HG02885 (cell line): Measurements from ENCODE around the gene LYPD8.
"Not testable (repeated sequence)": the region's sequence is repeated elsewhere in the genome, so short reads cannot be mapped to it uniquely, and the experiment has no call there.

Source experiments
- ATAC-seq: cut with Tn5 transposase; IDR thresholded peaks from one replicate; pipeline ENCODE4 v1.9.1; 2021; ENCODE audit warnings: mild to moderate bottlenecking; ENCODE audit not compliant: unreplicated experiment, poor library complexity

The LYPD8 gene

DNA sequence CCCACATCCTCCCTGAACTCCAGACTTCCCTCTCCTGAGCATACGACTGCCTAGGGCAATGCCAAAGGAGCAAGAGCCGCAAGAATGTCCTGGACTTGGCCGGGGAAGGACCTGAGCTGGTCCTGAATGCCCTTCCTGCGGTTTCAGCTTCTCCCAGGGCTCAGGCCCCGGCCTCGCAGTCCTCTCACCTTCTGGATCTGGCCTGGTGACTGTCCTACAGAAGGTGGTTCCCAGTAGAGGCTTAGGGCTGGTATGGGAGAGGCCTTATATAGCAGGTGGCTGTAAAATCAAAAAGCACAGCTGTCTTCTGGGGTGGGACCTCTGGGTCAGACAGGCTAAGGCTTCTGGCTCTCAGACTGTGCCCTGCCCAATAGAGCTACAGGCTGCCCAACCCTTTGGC, at the start of gene LYPD8:
LYPD8 (minus strand) TSS at position 243 of the 400 bp plus-strand sequence. CDS start 4,678 bp downstream, outside the sequence.
- ATAC-seq, result no peak

DNA sequence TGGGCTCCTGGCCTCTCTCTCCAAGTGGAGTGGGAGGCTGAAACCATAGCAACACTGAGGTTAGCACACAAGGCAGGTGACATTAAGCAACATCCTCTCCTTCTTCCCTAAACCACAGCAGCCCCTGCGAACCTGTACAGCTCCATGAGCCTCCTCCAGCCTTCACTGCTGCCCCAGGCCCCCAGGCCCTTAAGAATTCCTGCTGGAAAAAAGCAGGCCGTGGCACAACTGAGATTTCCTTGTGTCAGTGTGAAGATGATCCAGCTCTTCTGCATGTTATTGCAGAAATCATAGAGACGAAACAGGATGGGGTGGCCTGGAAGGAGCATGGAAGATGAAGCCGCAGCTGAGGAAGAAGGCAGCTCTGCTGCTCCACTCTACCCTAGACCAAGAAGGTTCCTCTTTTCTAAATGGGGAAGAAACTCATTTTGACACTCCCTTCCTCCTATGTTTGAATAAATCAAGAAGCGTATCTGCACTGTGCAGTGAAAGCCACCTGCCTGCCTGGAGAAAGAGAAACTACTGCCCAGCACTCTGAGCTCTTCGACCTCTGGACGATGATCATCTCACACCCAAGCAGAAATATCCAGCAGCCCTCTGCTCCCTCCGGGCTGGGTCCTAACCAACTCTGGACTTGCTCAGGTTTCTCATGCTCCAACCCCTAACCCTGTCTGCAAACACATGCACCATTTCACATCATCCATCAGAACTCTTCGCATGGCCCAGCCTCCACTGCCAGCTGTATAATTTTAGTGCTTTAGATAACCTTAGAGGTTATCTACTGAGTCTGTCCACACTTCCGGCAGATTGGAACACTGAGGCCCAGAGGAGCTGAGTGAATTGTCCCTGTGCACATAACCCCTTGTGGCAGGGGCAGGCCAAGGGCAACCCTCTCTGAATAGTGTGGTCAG, 49.5 kb upstream of the LYPD8 start:
- peak; percentile 81 for ATAC-seq

DNA sequence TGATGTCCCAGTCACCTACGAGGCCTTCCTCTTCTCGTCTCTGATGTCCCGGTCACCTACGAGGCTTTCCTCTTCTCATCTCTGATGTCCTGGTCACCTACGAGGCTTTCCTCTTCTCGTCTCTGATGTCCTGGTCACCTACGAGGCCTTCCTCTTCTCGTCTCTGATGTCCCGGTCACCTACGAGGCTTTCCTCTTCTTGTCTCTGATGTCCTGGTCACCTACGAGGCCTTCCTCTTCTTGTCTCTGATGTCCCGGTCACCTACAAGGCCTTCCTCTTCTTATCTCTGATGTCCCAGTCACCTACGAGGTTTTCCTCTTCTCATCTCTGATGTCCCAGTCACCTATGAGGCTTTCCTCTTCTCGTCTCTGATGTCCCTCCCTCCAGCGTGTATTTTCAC, 47.9 kb upstream of the LYPD8 start:
- ATAC-seq, result not testable (repeated sequence)

DNA sequence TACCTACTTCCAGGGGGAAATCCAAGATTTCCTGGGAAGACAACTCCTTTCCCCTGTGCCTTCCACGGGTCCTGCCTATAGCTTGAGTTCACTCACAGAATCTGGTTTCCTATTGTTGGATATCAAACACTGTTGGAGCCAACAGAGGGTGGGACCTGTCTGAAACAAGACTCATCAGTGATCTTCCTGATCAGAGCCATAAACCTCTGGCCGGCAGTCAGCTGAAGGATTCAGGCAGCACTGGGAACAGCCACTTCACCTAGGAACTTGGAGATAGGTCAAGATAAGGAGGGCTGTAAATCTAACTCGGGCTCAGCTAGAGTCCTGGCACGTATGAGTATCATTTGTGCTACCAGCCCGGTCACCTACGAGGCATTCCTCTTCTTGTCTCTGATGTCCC, 46.9 kb upstream of the LYPD8 start:
- ATAC-seq, result no peak

DNA sequence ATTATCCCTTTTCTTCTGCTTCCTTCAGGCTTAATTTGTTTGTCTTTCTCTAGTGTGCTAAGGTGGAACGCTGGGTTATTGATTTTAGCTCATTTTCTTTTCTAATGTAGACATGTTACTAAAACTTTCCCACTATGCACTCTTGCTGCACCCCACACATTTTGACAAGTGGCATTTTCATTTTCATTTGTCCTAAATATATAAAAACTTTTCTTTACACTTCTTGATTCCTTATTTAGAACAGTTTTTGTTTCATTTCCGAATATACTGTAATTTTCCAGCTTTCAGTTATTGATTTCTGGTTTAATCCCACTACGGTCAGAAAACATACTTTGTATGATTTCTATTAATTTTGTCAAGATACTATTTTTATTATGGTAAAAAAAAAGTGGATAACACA, 44.9 kb upstream of the LYPD8 start:
- peak; percentile 34 for ATAC-seq

DNA sequence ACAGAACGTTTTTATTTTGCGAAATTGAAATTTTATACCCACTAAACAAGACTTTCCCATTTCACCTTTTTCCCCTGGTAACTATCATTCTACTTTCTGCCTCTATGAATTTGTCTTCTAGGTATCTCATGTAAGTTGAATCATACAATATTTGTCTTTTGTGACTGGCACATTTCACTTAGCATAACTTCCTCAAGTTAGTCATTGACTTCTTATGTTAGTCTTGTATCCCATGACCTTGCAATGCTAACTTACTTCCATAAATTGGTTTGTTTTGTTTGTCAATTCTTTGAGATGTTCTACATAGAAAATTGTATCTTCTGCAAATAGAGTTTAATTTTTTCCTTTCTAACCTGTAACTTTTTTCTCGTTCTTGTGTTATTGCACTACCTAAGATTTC, 43.2 kb upstream of the LYPD8 start:
- ATAC-seq, result no peak

- ATAC-seq, result not testable (repeated sequence)
Measured at GRCh38 chr1:248794663-248795062, 39.1 kb upstream of the LYPD8 start.

DNA sequence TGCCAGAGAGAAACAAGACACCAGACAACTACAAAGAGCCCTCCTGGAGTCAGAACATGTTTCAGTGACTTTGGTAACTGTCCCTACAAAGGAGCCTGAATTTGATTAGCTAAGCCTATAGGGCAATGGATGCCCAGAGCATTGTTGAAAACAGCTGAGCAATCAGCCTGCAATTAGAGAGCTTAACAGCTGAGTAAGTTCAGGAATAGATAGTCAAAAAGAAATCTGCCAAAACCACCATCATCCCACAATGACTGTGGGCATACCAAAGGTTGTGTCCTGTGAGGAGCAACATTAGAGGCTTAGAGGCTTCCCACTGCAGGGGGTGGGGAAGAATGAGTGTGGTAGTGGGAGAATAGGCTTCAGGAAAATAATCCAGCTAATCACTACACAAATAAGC, 38.0 kb upstream of the LYPD8 start:
- ATAC-seq, result peak; percentile 91

DNA sequence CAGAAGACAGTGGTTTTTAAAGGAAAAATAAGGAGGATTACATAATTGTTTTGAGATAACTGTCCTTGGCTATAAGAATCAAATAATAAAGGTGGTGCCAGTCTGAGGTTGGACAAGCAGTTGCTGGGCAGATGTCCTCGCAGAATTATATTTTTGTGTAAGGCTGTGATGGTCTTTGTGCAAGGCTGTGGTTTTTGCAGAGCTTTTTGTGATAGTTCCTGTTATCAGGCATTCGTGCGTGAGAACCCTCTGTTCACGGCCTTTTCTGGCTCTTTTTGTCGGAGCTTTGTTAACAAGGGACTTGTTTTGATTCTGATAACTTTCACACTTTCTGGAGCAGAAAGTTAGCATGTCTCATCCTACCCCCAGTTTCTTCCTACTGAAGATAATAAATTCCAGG, 36.8 kb upstream of the LYPD8 start:
- ATAC-seq, result peak; percentile 52

- ATAC-seq, result no peak
Measured at GRCh38 chr1:248791010-248791409, 35.5 kb upstream of the LYPD8 start.

- ATAC-seq, result no peak
Measured at GRCh38 chr1:248790456-248790855, 34.9 kb upstream of the LYPD8 start.

GRCh38 chr1:248789337-248789736, 33.8 kb upstream of the LYPD8 start:
- ATAC-seq, result not testable (repeated sequence)

- ATAC-seq, result no peak
Measured at GRCh38 chr1:248788327-248788726, 32.8 kb upstream of the LYPD8 start.

GRCh38 chr1:248787430-248787829, 31.9 kb upstream of the LYPD8 start:
- no peak for ATAC-seq

- ATAC-seq, result peak; percentile 90
Measured at GRCh38 chr1:248786156-248786555, 30.6 kb upstream of the LYPD8 start.

- ATAC-seq, result no peak
Measured at GRCh38 chr1:248783367-248783766, 27.8 kb upstream of the LYPD8 start.

DNA sequence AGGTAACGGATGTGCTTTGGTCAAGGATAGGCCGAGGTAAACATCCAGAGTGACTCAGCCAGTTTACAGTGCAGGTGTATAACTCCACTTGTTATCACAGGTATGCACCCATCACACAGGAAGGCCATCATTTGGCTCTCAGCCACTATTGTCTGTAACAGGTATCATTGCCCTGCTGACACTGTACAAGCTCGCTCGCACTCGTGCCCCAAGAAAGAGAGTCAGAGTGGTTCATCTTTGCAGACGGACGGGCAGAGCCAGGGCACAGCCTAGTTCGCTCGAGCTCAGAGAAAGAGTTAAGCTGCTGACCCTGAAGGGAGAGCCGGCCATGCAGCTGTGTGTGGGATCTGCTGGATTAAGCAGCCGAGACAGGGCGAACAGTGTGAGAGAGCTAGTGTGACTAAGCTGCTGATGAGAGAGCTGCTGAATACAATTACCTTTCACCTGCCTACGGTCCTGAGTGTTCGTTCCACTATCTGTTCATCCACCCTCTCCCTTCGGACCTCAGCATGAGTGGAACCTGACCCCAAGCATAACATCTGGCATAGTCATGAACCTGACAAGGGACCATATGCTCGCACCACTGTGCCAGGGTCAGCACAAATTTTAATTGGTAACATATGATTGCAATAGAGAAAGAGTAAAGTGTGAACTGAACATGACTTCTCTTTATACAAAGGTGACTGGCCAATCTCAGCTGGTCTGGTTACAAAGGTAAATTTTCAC, 27.0 kb upstream of the LYPD8 start:
- no peak for ATAC-seq

- no peak for ATAC-seq
Measured at GRCh38 chr1:248779350-248779749, 23.8 kb upstream of the LYPD8 start.

DNA sequence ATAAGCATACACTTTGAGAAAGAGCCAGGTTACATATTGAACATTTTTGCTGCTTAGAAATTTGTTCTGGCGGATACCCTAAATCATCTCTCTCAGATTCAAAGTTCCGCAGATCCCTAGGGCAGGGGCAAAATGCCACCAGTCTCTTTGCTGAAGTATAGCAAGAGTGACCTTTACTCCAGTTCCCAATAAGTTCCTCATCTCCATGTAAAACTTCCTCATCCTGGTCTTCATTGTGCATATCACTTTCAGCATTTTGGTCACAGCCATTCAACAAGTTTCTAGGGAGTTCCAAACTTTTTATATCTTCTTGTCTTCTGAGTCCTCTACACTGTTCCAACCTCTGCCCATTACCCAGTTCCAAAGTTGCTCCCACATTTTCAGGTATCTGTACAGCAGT, 23.3 kb upstream of the LYPD8 start:
- ATAC-seq, result no peak

DNA sequence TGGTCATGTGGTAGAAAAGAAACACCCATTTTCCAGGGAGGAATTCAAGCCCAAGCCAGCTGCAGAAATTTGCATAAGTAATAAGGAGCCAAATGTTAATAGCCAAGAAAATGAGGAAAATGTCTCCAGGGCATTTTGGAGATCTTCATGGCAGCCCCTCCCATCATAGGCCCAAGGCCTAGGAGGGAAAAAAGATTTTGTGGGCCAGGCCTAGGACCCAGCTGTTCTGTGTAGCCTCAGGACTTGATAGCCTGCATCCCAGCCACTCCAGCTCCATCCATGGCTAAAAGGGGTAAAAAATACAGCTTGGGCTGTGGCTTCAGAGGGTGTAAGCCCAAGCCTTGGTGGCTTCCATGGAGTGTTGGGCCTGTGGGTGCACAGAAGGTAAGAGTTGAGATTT, 21.4 kb upstream of the LYPD8 start:
- no peak for ATAC-seq

GRCh38 chr1:248775441-248775840, 19.9 kb upstream of the LYPD8 start:
- no peak for ATAC-seq
